Subcutaneous preadipocyte (primary cell): Measurements from ENCODE around the gene CXCR2. TPM values are rescaled to one million over a fixed set of nuclear protein-coding genes. Genes with fewer than 3 reads are reported as not detected.

Experiments
- total RNA-seq: library from RNA; depleted of rRNA; stranded (reverse); fragments of >200 nt; gene quantifications from 2 replicates; pipeline ENCODE4 v1.2.3, GENCODE V29; 2012

CXCR2 gene
- total RNA-seq: not detected in 2 replicates

GRCh38 chr2:218125626-218126080 is at the start of gene CXCR2:
TSS of gene CXCR2 (plus strand) at chr2:218126028. CDS start at chr2:218134802, 8,774 bp downstream.

GRCh38 chr2:218166791-218167190 is 41.0 kb downstream of the CXCR2 start, which contains the start of gene CXCR1:
TSS of gene CXCR1 (minus strand) at chr2:218166962. CDS start at chr2:218165211, 1,751 bp downstream.

Other genes with a start within 250 kb of the CXCR2 start
- 68.7 and 72.3 TPM in 2 replicates for gene TNS1, start 123.0 kb upstream of the CXCR2 start, total RNA-seq
- gene RUFY4, start 56.8 kb upstream of the CXCR2 start, total RNA-seq: not detected in 2 replicates
- not detected in 2 replicates for gene CXCR1, start 40.9 kb downstream of the CXCR2 start, total RNA-seq
- 299 and 362 TPM in 2 replicates for gene ARPC2, start 91.2 kb downstream of the CXCR2 start, total RNA-seq
- gene GPBAR1, start 135.0 kb downstream of the CXCR2 start, total RNA-seq: 0.20 TPM in 1 of 2 replicates, not detected in the other
- 108 and 115 TPM in 2 replicates for gene AAMP, start 144.1 kb downstream of the CXCR2 start, total RNA-seq
- 17.8 and 28.3 TPM in 2 replicates for gene PNKD, start 144.5 kb downstream of the CXCR2 start, total RNA-seq
- gene TMBIM1, start 166.5 kb downstream of the CXCR2 start, total RNA-seq: 125 and 138 TPM in 2 replicates
- gene CATIP, start 230.8 kb downstream of the CXCR2 start, total RNA-seq: not detected in 2 replicates